Measurements from ENCODE around the gene HIGD1A. TPM values are rescaled to one million over a fixed set of nuclear protein-coding genes. Genes with fewer than 3 reads are reported as not detected.
"Not testable (repeated sequence)": the region's sequence is repeated elsewhere in the genome, so short reads cannot be mapped to it uniquely, and the experiment has no call there.

Gene HIGD1A
- total RNA-seq, 1 donor, result 16.7 TPM

- no peak for DNase-seq (ENCODE audit: low read depth in 2 of 3, low spot score in 2 of 3)
Measured at GRCh38 chr3:42829628-42830436, 25.5 kb upstream of the HIGD1A start.

GRCh38 chr3:42829083-42829627 is 24.9 kb upstream of the HIGD1A start:
- DNase-seq (ENCODE audit: low read depth in 2 of 3, low spot score in 2 of 3), result no peak

GRCh38 chr3:42827654-42828053 is 23.4 kb upstream of the HIGD1A start:
- DNase-seq (ENCODE audit: low read depth in 2 of 3, low spot score in 2 of 3), result no peak

- DNase-seq (ENCODE audit: low read depth in 2 of 3, low spot score in 2 of 3), result no peak
Measured at GRCh38 chr3:42827023-42827422, 22.7 kb upstream of the HIGD1A start.

GRCh38 chr3:42826141-42826540 is 21.9 kb upstream of the HIGD1A start:
- no peak for DNase-seq (ENCODE audit: low read depth in 2 of 3, low spot score in 2 of 3)

- no peak for DNase-seq (ENCODE audit: low read depth in 2 of 3, low spot score in 2 of 3)
Measured at GRCh38 chr3:42823351-42823750, 19.1 kb upstream of the HIGD1A start.

GRCh38 chr3:42822828-42823227 is 18.5 kb upstream of the HIGD1A start:
- DNase-seq (ENCODE audit: low read depth in 2 of 3, low spot score in 2 of 3), result no peak

- no peak for DNase-seq (ENCODE audit: low read depth in 2 of 3, low spot score in 2 of 3)
Measured at GRCh38 chr3:42820746-42821051, 16.4 kb upstream of the HIGD1A start.

- DNase-seq (ENCODE audit: low read depth in 2 of 3, low spot score in 2 of 3), result no peak
Measured at GRCh38 chr3:42819351-42819965, 15.2 kb upstream of the HIGD1A start.

- DNase-seq (ENCODE audit: low read depth in 2 of 3, low spot score in 2 of 3), result no peak
Measured at GRCh38 chr3:42815826-42816225, 11.5 kb upstream of the HIGD1A start.

- DNase-seq (ENCODE audit: low read depth in 2 of 3, low spot score in 2 of 3), result no peak
Measured at GRCh38 chr3:42814914-42815507, 10.7 kb upstream of the HIGD1A start.

- DNase-seq (ENCODE audit: low read depth in 2 of 3, low spot score in 2 of 3), result no peak
Measured at GRCh38 chr3:42814246-42814645, 10.0 kb upstream of the HIGD1A start.

GRCh38 chr3:42811118-42811883 is 7.0 kb upstream of the HIGD1A start:
- peak in 2 of 3 donors; percentile 50 to 53 for DNase-seq (ENCODE audit: low read depth in 2 of 3, low spot score in 2 of 3)

- DNase-seq (ENCODE audit: low read depth in 2 of 3, low spot score in 2 of 3), result not testable (repeated sequence)
Measured at GRCh38 chr3:42810706-42811105, 6.4 kb upstream of the HIGD1A start.

GRCh38 chr3:42809202-42809601 is 4.9 kb upstream of the HIGD1A start, which contains the start of gene ACKR2:
ACKR2 (plus strand) TSS chr3:42809445; CDS start chr3:42864503, 55,058 bp downstream.
- DNase-seq (ENCODE audit: low read depth in 2 of 3, low spot score in 2 of 3), result no peak

GRCh38 chr3:42807929-42808328 is 3.6 kb upstream of the HIGD1A start:
- no peak for DNase-seq (ENCODE audit: low read depth in 2 of 3, low spot score in 2 of 3)

GRCh38 chr3:42805141-42805821 is 991 bp upstream of the HIGD1A start:
- DNase-seq (ENCODE audit: low read depth in 2 of 3, low spot score in 2 of 3), result no peak

- DNase-seq (ENCODE audit: low read depth in 2 of 3, low spot score in 2 of 3), result no peak
Measured at GRCh38 chr3:42804831-42805132, 492 bp upstream of the HIGD1A start.

- peak; percentile 10 to 66 (median 40) for DNase-seq (ENCODE audit: low read depth in 2 of 3, low spot score in 2 of 3)
Measured at GRCh38 chr3:42803414-42804105, 730 bp downstream of the HIGD1A start.

GRCh38 chr3:42802876-42803413 is 1.3 kb downstream of the HIGD1A start:
- DNase-seq (ENCODE audit: low read depth in 2 of 3, low spot score in 2 of 3), result no peak

Measured in hematopoietic multipotent progenitor cell (in vitro differentiated cells).